ENCODE data around the gene LRSAM1. TPM values are rescaled to one million over a fixed set of nuclear protein-coding genes. Genes with fewer than 3 reads are reported as not detected.
"Not testable (repeated sequence)": the region's sequence is repeated elsewhere in the genome, so short reads cannot be mapped to it uniquely, and the experiment has no call there.

The LRSAM1 gene
- total RNA-seq, 2 experiments from 2014 or later, result 23.4 to 25.2 TPM

DNA sequence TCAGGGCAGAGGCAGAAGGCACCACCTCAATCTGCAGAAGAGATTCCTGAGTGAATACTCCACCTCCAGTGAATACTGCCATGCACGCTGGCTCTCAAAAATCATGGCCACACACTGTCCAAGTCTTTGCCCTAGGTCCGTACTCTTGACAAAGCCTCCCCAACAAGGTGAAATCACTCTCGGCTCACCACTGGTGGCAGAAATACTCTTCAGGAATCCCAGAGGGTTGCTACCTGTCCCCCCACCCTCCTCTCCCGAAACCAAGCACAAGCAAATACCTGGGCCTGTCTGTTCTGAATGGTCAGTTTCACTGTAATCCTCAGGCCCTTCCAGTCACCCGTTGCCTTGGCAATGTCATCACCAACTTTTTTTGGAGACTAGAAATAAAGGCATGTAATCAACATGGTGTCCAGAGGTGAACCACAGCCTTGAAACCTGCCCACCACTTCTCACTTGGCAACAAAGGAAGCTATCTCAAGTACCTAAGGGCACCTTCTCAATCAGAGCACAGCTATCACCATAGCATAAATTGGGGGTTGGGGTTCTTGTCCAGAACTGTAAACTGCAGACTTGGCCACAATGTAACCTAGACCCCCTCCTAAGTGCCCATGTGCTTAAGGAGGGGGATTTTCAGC, 1.9 kb upstream of the LRSAM1 start:
- POLR2A ChIA-PET, result interaction anchor here (1.4 to 3.6 kb wide), 2 partner anchors 26 to 286 kb away, joined by 3 to 27 read pairs; partner anchors contain the start of genes TOR2A and ZNF79
- CTCF ChIA-PET, result interaction anchor here (0.6 kb wide), 1 partner anchor 141 kb away, joined by 4 read pairs; no protein-coding TSS in a partner anchor

DNA sequence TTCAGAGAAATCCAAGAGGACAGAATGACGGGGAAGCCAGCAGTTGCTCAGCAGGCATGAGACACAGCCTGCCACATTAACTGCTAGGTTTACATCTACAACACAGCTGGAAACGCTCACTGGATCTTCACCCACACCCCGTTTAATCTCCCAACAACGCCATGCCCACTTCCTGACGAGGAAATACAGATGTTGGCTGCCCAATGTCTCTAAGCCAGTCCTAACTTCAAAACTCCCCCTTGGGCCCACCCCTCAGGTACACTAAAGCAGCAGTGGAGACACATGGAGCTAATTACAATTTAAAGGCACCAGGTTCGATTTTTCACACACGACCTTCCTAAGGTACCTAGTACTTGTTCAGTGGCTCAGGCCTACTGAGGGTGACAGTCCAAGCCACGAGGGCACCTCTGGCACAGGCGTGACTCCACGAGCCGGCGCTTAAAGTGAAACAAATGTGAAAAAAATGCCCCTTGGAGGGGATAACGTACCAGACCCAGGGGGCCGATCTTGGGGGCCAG, 1.0 kb upstream of the LRSAM1 start:
- POLR2A ChIA-PET, result interaction anchor here (0.7 to 3.6 kb wide), 7 partner anchors 13 to 455 kb away, joined by 3 to 27 read pairs (median 4); partner anchors contain the start of genes SLC2A8, TOR2A and ZNF79
- CTCF ChIA-PET, result interaction anchor here (0.6 kb wide), 1 partner anchor 140 kb away, joined by 4 read pairs; no protein-coding TSS in a partner anchor

DNA sequence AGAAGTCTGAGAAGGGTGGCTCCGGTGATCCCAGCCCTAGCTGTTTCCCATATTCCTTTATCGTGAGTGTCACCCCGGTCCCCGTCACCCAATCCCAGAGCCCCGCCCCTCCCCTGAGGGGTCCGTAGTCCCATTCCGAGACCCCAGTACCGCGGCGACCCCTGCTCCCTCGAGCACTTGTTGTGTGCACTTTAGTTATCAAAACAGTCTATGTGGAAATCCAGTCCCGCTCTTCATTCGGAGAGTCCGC, 223 bp downstream of the LRSAM1 start:
- ChIA-PET CTCF (interaction anchor here (0.5 to 1.3 kb wide), 4 partner anchors 54 to 140 kb away, joined by 3 to 4 read pairs (median 3); partner anchors contain the start of gene SLC2A8), POLR2A (interaction anchor here (0.5 to 3.6 kb wide), 7 partner anchors 11 to 465 kb away, joined by 3 to 27 read pairs (median 5); partner anchors contain the start of gene ZNF79)

- POLR2A ChIA-PET, result interaction anchor here (0.6 to 3.6 kb wide), 7 partner anchors 8 to 464 kb away, joined by 3 to 27 read pairs (median 3); partner anchors contain the start of gene ZNF79
- CTCF ChIA-PET, result interaction anchor here (0.5 to 1.3 kb wide), 3 partner anchors 55 to 141 kb away, joined by 3 to 4 read pairs (median 3); partner anchors contain the start of gene SLC2A8
These were observed 747 bp downstream of the LRSAM1 start for GRCh38 chr9:127451858-127452656.

DNA sequence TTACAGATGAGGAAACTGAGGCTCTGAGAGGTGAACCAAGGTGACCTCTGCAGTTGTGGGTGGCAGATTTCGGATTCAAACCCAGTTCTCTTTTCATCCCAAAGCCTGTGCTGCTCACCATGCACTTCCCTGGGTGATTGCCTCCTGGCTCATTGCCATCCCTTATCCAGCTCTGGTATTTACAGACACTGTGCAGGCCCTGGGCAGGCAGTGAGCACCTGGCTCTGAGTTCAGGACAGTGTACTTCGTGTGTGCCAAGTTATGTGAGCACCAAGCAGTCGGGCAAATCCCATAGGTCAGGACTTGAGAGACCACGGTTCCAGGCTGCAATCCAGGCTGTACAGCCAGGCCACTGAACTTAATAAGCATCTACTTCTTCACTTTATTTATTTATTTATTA, 1.4 kb downstream of the LRSAM1 start:
- CTCF ChIA-PET, result no interaction called here
- POLR2A ChIA-PET, result interaction anchor here (0.7 to 3.6 kb wide), 3 partner anchors 9 to 1201 kb away, joined by 3 to 27 read pairs (median 4); partner anchors contain the start of gene ZNF79

DNA sequence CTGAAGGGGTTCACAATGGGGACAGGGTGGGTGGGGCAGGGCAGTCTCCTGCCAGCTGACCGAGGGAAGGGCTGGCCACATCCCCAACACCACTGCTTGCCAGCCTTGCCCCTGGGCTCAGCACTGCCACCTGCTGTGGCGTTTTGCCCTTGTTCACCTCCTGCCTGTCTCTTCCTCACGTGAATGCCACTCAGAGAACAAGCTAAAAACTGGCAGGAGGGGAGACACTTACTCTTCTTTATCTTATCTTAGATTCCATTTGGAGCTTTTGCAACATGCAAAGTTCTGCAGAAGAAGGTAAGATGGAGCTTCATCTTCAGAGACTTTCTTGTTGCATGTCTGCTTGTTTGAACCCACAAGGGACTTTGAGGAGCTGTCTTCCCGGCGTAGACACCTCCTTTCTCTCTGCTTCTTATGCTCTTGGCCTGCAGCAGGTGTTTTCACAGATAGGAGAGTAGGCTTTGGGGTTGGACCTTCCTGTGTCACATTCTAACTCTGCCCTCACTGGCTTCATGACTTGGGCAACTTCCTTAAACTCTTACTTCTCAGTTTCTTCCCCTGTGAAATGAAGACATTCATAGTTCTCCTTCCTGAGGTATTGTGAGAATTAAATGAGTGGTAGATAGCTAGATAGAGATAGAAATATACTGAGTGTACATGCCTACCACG, 4.1 kb downstream of the LRSAM1 start:
- CTCF ChIA-PET, result interaction anchor here (0.6 kb wide), 2 partner anchors 19 to 298 kb away, joined by 3 read pairs; no protein-coding TSS in a partner anchor
- POLR2A ChIA-PET, result no interaction called here

- ChIA-PET CTCF (no interaction called here), POLR2A (no interaction called here)
These were observed 6.0 kb downstream of the LRSAM1 start for GRCh38 chr9:127457191-127457878.

DNA sequence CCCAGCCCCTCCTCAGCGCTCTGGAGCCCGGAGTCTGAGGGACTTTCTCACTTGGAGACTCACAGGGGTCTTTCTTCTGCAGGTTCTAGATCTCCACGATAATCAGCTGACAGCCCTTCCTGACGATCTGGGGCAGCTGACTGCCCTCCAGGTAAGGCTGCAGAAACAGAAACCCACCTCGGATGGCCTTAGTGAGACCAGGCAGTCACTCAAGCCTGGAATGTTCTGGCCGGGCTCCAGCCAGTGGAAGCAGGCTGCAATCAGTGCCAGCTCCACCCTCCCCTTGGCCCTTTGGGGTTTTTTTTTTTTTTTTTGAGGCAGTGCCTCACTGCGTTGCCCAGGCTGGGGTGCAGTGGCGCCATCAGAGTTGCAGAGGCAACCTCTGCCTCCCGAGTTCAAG, 7.6 kb downstream of the LRSAM1 start:
- CTCF ChIA-PET, result no interaction called here
- POLR2A ChIA-PET, result no interaction called here

DNA sequence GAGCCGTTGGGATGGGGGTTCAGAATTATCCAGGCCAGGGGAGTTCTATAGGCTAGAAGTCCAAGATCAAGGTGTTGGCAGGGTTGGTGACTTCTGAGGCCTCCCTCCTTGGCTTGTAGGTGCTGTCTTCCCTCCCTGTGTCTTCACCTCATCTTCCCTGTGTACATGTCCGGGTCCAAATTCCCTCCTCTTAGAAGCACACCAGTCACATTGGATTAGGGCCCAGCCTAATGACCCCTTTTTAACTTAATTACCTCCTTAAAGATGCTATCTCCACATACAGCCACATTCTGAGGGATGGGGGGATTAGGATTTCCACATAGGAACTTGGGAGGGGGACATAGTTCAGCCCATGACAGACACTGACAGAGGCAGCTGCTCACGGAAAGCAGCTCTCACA, 12.1 kb downstream of the LRSAM1 start:
- ChIA-PET CTCF (no interaction called here), POLR2A (interaction anchor here (1.2 kb wide), 1 partner anchor 12 kb away, joined by 6 read pairs; the partner anchor contains the start of genes LRSAM1 and RPL12)

- ChIA-PET CTCF (no interaction called here), POLR2A (no interaction called here)
These were observed 12.6 kb downstream of the LRSAM1 start for GRCh38 chr9:127463911-127464310.

- POLR2A ChIA-PET, CTCF ChIA-PET: not testable (repeated sequence)
These were observed 15.2 kb downstream of the LRSAM1 start for GRCh38 chr9:127466407-127466917.

DNA sequence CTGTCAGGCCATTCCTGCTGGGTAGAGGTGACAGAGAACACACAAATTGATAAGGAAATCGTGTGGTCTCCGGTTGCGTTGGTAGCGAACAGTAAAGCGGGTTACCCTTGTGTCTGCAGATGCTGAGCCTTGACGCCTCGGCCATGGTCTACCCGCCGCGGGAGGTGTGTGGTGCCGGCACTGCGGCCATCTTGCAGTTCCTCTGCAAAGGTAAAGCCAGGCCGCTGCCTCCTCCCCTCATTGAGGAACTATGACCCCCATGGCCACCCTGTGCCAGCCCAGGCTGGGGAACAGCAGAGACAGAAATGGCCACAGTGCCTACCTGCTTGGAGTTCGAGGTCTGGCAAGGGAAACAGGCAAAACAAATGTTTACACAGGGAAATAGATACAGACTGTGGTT, 16.3 kb downstream of the LRSAM1 start:
- ChIA-PET POLR2A (no interaction called here), CTCF (no interaction called here)

- CTCF ChIA-PET, result no interaction called here
- POLR2A ChIA-PET, result no interaction called here
These were observed 19.4 kb downstream of the LRSAM1 start for GRCh38 chr9:127470662-127471061.

- ChIA-PET CTCF (no interaction called here), POLR2A (no interaction called here)
These were observed 22.2 kb downstream of the LRSAM1 start for GRCh38 chr9:127473501-127473900.

DNA sequence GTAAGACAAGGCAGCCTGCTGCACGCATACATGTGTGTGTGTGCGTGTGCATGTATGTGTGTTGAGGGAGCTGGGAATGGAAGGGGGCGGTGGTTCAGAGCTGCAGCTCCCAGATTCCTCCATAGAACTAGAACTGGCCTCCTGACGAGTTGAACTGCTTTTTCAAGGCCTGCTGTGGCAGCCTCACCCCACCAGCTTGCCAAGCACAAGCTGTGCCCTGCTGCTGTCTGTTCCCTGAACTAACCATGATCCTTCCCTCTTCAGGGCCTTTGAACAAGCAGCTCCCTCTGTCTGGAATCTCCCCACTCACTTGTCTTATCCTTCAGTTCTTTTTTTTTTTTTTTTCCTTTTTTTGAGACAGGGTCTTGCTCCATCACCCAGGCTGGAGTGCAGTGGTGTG, 22.6 kb downstream of the LRSAM1 start:
- POLR2A ChIA-PET, result no interaction called here

DNA sequence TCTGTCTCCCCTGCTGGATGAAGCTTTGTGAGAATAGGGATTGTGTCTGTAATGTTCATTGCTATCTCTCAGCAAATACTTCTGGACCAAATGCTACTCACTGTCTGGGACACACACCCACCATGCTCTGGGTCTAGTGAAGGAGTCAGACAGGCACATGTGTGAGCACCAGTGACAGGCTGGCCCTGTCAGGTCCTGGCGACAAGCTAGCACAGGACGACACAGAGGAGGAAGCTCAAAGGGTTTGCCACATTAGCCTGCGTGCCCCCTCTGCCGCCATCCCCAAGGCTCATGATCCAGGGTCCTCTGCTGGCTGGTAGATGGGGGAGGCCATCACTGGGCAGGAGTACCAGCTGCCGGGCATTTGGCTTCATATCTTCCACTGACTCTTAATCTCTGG, 23.3 kb downstream of the LRSAM1 start:
- ChIA-PET POLR2A (no interaction called here), CTCF (interaction anchor here (1.0 kb wide), 1 partner anchor 19 kb away, joined by 3 read pairs; no protein-coding TSS in a partner anchor)

More for the DNA sequence above, 22.6 kb downstream of the LRSAM1 start:
- CTCF ChIA-PET, result interaction anchor here (1.0 kb wide), 1 partner anchor 18 kb away, joined by 3 read pairs; no protein-coding TSS in a partner anchor

- POLR2A ChIA-PET, result no interaction called here
- CTCF ChIA-PET, result interaction anchor here (0.5 kb wide), 1 partner anchor 506 kb away, joined by 4 read pairs; no protein-coding TSS in a partner anchor
These were observed 28.3 kb downstream of the LRSAM1 start for GRCh38 chr9:127479507-127480081.

DNA sequence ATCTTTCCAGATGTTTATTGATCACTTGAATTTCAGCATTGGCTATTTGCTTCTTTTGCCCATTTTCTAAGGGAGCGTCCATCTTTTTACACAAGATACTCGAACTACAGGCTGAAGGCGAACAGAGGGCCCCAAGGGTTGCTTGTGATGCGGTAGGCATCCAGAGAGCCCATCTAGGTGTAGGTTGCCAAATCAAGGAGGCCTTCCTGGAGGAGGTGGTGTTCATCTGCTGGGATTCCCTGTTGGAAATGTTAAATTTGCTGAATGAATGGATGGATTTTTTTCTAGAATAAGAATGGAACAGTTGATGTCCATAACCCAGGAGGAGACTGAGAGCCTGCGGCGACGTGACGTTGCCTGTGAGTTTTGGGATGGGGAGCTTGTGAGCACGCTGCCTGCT, 31.4 kb downstream of the LRSAM1 start:
- ChIA-PET POLR2A (no interaction called here), CTCF (no interaction called here)

DNA sequence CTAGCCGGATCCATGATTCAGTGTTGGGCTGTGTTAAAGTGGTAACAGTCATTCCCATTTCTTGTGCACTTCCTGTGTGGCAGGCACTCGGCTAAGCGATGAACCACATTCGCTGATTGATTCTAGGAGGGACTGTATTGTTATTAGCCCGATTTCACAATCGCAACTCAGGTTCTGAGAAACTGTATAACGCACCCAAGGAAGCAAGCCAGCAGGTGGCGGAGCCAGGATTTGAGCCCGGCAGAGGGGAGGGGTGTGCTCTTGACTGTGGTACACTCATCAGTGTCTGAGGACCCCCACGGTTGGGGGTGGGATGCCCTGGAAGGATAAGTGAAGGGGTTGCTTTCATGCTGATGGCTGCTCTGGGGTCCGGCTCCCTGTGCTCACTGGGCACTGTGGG, 34.7 kb downstream of the LRSAM1 start:
- ChIA-PET CTCF (no interaction called here), POLR2A (no interaction called here)

Data from activated CD8-positive, alpha-beta memory T cell treated with anti-CD3 and anti-CD28 coated beads for 36 hours (primary cell).